Smooth muscle cell of the pulmonary artery (primary cell): ENCODE measurements around the gene NANS. TPM values are rescaled to one million over a fixed set of nuclear protein-coding genes. Genes with fewer than 3 reads are reported as not detected.

ENCODE experiments used
- total RNA-seq: library from RNA; depleted of rRNA; stranded (reverse); fragments of >200 nt; gene quantifications from 2 replicates; pipeline ENCODE4 v1.2.3, GENCODE V29; 2014

Gene NANS
- 39.6 and 42.0 TPM in 2 replicates for total RNA-seq

DNA sequence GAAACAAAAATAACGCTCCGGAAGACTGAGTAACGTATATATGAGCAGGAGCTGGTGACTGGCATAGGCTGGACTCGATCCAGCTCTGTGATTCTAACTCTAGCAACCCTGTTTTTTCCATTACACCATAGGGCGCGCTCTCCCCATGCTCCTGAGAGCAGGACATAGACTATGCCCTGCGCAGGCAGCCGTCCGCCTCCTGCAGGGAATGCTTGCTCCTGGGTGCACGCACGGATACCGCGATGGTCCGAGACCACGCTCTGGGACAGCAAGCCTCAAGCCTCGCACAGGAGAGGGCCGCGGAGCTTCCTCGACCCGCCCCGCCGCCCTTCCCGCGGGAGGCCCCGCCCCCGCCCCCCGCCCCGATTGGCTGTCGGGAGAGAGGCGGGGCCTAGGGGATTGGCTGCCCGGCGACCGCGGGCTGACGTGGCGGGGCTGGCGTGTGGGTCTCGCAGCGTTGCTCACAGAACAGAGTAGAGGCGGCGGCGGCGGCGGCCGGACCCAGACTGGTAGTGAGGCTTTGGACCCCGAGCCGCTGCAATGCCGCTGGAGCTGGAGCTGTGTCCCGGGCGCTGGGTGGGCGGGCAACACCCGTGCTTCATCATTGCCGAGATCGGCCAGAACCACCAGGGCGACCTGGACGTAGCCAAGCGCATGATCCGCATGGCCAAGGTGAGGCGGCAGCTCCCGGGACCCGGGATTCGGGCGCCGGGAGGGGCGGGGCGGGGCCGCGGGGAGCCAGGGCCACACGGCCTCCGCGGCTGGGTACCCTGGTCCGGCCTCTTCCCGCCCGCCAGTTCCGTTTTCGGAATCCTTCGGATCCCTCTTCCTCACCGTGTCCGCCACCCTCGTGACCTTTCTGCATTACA lies at the start of gene NANS:
Gene NANS (plus strand): TSS at position 464 of the 869 bp plus-strand sequence. CDS start 77 bp downstream, at position 541.

DNA sequence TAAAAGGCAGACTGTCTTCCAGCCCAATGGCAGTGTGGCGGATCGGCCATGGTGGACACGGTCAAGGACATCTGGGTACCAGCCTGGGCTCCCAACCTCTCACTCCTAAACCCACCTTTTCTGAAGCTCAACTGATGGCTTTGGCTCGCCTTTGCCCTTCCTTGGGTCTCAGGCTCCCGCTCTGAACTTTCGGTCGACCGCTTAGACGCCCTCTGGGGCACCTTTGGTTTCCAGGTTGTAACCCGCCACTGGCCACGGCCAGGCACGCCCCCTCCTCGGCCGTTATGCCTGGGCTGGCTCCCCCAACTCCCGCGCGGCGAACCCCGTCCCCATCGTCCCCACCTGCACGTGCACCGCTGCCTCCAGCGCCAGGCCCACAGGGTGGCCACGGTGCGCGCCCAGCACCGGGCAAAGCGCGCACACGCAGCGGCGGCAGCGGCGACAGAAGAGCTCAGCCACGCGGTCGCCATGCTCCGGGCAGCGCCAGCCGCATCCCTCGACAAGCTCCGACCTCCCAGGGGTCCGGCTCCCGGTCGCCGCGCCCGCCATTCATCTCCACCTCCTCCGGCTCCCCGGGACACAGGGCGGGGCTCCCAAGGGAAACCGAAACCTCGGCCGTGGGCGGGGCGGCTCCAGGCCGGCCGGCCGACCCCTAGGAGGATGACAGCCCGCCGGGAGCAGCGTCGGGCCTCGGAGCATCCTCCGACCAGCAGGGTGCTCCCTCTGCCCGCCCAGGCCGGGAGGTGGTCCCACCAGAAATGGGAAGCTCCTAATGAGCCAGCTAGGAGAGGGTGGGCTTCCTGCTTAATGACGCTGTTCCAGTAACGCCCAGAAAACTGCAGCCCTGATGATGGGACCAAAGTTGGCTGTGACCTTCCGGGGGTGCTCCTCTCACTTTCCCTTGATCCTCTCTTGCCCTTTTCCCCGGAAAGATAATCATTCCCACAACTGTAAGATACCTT lies 62.4 kb downstream of the NANS start, which contains the start of gene TRIM14:
Gene TRIM14 (minus strand): TSS at position 583 of the 962 bp plus-strand sequence. CDS start 34 bp downstream, at position 549.

Other genes starting within 250 kb of the NANS start
- 0.07 TPM in 1 of 2 replicates, not detected in the other for gene FOXE1, start 203.5 kb upstream of the NANS start, total RNA-seq
- gene TRMO, start 134.2 kb upstream of the NANS start, total RNA-seq = 12.1 and 13.0 TPM in 2 replicates
- not detected in 2 replicates for gene HEMGN, start 118.6 kb upstream of the NANS start, total RNA-seq
- 9.2 and 12.9 TPM in 2 replicates for gene ANP32B, start 73.4 kb upstream of the NANS start, total RNA-seq
- 2.6 and 7.3 TPM in 2 replicates for gene TRIM14, start 62.5 kb downstream of the NANS start, total RNA-seq
- gene CORO2A, start 135.9 kb downstream of the NANS start, total RNA-seq = 0.26 and 0.73 TPM in 2 replicates
- 17.6 and 25.4 TPM in 2 replicates for gene TBC1D2, start 198.9 kb downstream of the NANS start, total RNA-seq